Activated naive CD4-positive, alpha-beta T cell treated with anti-CD3 and anti-CD28 coated beads, Interleukin-2, amount 50 U/mL, for 16 hours (primary cell): ENCODE data around the gene PGAM2.

ENCODE experiments used
- DNase-seq: peaks from one replicate; pipeline ENCODE4 v3.0.0-alpha.2; 2020

Gene PGAM2

DNA sequence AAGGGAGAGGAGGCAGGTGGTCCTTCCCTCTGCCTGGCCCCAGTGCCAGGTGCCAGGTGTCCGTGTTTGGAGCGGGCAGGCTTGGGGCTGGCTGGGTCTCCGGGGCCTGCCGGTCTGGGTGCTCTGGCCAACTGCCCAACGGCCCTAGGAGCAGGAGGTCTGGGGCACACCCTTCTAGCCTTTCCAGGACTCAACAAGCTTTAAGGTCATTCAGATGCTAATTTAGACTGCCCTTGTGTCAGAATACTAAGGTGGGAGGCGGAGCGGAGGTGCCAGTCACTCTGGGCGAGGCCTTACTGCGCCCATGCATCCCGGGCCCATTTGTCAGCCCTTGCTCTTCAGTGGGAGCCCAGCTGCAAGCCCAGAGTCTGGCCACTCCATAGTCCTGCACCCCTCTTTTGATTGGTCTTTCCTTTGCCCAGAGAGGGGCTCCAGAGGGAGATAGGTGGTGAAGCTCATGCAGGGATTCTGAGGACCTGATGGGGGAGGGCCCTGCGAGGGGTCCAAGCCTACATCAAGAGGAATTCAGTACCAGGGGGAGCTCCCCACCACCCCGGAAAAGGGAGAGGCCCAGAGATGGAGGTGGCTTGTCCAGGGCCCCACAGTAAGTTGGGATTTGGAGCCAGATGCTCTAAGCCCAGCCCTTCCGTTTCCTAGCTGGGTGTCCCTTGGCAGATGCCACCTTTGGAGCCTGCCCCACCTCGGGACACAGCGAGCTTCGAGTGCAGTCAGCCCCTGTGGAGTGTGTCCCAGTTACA, 1.3 kb downstream of the PGAM2 start:
- peak; percentile 5 for DNase-seq

DNA sequence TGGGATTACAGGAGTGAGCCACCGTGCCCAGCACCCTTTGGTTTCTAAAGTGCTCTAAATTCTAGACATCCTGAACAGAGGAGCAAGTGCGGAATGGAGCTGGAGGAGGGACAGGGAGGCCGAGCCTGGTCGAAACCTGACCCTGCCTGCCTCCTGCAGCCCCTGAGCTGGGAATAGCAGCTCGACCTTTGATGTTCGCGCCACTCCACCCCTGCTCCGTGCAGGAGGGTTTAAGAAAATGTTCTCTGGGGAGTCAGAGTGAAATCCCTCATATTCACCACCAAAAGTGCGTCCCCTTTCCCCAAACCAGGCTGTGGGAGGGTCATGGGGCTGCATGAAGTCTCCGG, 1.8 kb downstream of the PGAM2 start:
- DNase-seq: no peak

DNA sequence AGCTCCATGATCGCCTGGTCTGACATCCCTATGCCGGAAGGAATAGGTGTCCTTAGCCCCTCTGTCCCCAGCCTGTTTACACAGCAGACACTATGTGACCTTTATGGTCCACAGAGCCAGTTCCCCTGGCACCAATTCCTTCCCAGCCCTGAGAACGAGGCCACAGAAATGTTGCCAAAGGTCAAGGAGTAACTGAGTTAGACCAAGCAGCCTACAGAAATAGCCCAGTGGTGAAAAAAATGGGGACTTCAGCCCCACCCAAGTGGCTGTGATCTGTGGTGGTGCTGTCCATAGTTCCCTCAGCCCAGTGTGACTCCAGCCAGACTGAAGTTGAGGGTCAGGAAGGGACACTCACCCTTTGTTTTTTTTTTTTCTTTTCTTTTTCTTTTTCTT, 2.5 kb downstream of the PGAM2 start:
- no peak for DNase-seq

DNA sequence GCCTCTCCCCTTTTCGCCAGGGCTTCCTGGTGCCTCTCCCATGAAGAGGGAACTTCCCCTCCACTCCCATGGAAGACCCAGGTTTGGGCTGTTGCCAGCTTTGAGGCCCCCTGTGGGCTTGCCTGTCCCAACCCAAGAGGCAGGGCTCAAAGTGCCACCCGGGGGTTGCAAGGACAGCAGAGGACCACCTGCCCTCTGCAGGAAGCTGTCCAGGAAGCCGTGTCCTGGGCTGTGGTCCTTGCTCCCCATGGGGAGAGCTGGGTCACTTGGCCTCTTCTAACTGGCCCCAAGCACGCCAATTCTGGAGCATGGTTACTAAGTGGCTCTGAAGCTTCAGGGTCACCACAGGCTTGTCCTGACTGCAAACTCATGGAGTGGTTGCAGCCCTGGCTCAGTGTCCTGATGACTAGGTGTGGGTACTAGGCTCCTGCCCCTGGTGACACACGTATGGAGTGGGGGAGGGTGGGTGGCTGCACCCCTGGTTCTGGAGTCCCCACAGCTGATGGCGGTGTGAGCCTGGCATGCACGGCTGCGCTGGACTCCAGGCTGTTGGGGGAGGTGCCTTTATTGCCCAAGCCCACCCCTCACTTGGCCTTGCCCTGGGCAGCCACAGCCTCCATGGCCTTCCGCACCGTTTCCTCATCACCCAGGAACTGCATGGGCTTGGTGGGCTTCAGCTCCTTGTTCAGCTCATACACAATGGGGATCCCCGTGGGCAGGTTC, 3.0 kb downstream of the PGAM2 start:
- no peak for DNase-seq

DNA sequence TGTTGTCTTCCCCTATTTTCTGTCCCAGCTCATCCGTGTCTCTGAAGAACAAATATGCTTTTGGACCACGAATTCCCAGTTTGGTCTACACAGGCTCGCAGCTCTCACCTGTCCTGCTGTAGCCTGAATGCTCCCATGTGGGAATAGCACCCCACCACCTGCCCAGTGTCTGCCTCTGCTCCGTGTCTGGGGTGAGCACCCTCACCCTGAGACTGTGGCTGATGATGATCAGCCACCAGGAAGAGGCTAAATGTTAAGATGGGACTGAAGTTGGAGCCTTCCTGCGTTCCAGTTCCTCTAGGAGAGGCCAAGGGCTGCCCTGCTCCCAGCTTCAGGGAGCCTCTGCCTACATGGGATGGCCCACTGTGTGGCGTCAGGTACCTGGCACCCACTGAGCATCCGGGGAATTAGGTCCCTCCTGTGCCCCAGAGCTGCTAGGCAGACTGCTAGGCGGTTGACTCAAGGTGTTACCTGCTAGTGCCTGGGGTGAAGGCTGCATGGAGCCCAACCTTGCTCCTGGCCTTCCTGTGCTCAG, 3.7 kb downstream of the PGAM2 start:
- DNase-seq: no peak

DNA sequence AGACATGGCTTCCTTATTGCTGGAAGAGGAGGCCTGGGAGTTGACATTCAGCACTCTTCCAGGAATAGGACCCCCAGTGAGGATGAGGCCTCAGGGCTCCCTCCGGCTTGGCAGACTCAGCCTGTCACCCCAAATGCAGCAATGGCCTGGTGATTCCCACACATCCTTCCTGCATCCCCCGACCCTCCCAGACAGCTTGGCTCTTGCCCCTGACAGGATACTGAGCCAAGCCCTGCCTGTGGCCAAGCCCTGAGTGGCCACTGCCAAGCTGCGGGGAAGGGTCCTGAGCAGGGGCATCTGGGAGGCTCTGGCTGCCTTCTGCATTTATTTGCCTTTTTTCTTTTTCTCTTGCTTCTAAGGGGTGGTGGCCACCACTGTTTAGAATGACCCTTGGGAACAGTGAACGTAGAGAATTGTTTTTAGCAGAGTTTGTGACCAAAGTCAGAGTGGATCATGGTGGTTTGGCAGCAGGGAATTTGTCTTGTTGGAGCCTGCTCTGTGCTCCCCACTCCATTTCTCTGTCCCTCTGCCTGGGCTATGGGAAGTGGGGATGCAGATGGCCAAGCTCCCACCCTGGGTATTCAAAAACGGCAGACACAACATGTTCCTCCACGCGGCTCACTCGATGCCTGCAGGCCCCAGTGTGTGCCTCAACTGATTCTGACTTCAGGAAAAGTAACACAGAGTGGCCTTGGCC, 4.3 kb downstream of the PGAM2 start:
- DNase-seq: no peak

DNA sequence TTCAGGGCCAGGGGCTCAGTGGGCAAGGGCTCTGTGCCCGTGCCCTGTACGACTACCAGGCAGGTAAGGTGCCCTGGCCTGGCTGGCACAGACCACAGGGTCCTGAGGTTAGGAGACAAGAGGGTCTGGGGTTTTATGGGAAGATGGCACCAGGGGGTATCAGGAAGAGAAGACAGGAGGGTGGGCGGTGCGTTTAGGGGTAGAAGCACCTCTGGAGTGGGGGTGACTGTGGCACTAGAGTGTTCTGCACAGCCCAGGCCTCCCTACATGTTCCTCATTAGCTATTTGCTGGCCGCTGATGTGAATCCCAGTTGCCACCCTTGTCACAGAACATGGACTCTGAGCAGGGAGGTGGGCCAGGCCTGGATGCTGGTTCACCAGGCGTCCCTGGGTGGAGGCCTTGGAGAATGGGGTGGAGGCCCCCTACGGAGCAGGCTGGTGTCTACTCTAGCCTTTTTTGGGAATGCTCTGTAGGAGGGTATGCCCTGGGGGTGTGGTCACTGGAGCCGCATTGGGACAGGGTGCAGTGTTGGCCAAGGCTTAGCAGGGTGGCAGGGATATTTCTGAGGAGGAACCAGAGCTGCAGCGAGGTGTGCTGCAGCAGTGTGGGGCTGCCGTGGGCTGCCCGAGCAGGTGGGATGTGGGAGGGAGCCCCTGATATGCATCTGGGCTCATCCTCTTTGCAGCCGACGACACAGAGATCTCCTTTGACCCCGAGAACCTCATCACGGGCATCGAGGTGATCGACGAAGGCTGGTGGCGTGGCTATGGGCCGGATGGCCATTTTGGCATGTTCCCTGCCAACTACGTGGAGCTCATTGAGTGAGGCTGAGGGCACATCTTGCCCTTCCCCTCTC, 5.0 kb downstream of the PGAM2 start:
- DNase-seq: no peak

DNA sequence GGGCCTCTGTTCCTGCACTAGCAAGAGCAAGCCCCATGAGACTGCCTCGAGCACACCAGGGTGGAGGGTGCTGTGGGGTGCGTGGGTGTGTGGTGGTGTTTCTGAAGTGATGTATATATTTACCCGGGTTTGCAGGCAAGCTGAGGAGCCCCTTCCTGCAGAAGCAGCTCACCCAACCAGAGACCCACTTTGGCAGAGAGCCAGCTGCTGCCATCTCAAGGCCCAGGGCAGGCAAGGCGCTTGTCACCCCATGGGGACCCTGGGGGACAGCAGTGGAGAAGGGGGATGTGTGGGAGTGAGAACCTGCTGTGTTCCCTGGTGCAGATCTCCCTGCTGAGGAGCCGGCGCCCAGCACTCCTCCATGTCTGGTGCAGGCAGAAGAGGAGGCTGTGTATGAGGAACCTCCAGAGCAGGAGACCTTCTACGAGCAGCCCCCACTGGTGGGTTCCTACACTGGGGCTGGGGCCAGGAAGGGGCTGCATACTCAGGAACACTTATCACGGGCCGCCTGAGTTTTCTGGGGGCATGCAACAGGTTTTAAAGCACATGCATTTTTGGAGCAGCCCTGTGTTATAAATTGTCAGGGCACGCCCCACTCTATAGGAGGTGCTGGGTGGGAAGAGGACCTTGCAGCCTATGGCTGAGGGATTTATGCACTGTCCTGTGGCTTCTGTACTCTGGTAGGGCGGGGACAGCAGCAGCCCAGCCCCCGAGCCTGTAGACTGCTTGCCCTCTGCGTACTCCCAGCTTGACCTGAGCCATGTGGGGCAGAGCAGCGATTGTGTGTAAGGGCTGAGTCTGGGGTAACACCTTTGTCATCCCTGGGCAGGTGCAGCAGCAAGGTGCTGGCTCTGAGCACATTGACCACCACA, 5.9 kb downstream of the PGAM2 start:
- DNase-seq: no peak

DNA sequence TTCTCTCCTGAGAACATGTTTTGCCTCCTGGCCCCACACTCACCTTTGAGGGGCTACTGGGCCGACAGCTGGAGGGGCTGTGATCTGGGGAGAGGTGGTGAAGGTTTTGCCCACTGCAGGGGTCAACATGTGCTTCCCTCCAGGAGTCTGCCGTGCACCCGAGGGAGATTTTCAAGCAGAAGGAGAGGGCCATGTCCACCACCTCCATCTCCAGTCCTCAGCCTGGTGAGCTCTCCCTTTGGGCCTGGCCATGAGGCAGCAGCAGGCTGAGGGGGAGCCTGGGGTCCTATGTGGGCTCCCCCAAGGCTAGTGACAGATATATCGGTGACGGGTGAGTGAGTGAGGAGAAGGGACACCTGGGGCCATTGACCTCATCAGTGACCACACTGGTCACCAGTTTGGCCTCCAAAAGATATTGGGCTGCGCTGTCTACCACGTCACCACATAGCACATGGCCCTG, 6.6 kb downstream of the PGAM2 start:
- no peak for DNase-seq

DNA sequence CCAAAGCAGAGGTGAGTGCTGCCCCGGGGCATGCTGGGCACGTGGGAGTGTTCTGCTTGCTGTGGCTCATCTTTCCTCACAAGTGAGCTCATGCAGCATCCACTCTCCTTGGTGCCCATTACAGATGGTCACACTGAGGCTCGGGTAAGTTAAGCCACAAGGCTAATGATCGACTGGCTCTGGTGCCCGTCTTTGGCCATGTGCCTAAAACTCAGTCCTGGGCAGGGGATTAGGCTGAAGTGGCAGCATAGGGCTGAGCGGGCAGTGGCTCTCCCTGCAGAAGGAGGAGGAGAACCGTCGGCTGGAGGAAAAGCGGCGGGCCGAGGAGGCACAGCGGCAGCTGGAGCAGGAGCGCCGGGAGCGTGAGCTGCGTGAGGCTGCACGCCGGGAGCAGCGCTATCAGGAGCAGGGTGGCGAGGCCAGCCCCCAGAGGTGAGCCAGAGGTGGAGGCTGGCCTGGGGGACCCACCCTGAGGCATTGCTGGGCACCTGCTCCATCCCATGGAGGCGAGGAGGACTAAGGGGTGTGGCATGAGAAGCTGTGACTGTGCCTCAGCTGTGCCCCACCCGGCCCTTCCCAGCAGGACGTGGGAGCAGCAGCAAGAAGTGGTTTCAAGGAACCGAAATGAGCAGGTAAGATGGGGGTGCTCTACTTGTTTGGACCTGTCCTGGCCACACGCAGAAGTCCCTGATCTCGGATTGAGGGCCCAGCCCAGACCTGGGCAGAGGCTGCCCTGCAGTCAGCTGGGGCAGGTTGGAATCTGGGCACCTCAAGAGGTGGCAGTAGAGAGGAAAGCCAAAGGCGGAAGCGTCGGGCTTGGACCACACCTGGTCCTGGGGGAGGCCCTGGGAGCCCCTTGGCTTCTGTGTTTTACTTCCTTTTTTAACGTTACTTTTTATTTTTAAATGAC, 7.3 kb downstream of the PGAM2 start:
- no peak for DNase-seq

DNA sequence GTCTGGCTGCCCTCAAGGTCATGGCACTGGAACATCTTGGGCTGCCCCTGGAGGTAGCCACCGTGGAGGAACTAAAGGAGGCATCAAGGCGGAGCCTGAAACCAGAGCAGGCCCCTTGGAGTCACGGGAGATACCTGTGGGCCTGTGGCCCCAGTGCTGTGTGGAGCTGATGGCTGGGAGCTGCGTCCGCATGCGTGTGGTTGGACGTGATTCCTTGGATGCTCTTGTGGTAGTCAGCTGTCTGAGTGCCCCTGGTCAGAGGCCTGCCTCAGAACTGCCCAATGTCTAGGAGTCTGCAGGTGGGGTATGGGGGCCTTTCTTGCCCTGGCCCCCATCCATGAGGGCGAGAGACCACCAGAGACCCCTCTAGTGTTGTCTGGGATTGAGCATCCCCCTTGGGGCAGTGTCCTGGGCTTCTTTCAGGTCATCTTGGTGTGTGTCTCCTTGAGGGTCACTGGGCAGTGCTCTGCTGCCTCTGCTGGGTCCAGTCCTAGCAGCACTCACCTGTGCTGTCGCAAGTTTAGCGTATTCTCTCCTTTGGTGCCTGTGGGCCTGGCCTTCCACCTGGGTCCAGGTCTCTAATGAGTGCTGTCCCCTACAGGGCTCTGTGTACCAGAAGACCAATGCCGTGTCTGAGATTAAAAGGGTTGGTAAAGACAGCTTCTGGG, 8.1 kb downstream of the PGAM2 start:
- DNase-seq: no peak

DNA sequence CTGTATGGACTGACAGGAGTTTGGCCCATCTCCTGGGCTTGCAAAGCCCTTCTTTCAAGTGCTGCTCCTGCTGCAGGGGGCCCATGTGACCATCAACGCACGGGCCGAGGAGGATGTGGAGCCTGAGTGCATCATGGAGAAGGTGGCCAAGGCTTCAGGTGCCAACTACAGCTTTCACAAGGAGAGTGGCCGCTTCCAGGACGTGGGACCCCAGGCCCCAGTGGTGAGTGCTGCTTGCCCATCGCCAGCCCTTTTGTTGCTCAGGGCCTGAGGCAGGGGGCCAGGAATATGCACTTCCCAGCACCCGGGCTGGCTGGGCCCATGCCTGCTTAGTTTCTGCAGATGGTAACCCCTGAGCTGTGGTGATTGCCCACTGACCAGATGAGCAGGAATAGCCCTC, 8.7 kb downstream of the PGAM2 start:
- DNase-seq: no peak

DNA sequence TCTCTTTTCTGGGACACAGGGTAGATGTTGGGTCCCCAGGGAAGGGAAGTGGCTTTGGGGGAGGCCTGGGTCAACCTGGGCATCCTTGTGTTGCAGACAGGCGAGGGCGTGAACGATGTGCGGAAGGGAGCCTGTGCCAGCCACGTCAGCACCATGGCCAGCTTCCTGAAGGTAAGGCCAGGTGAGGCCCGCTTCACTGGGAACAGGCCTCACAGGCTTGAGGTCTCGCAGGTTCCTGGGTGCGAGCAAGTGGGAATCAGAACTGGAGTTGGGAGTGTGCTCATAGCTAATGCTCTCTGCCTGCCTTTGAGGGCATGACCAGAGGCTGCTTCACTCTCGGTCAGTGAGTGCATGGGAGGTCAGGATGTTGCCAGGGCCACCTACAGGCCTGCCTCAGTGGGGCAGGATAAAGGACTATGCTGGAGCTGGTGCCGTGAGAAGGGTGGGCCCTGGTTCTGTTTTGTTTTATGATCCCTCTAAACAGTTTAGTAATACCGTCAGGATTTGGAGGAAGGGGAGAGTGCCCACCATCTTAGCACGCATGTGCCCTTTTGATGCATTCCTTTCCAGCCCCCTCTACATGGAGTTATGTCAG, 12.5 kb downstream of the PGAM2 start:
- DNase-seq: no peak

DNA sequence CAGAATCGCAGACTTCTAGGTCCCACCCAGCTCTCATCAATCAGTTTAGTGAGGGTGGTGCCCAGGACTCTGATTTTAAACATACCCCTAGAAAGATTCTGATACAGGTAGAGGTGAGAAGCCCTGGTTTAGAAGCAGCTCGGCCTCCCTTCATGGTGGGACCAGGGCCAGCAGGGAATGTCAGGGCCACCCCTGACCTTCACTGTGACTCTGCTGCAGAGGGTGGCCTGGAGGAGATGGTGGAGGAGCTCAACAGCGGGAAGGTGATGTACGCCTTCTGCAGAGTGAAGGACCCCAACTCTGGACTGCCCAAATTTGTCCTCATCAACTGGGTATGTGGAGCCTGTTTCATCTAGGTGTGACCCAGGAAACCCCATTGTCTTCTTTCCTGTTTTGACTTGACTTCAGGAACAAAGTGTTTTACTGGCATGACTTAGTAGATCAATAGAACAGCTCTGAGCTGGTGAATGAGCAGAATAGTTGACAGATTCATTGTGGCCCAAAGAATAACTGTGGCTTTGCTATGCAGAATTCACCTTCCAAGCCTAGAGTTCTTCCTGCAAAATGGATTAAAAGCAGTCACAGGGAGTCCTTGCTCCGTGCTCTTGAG, 13.7 kb downstream of the PGAM2 start:
- no peak for DNase-seq

DNA sequence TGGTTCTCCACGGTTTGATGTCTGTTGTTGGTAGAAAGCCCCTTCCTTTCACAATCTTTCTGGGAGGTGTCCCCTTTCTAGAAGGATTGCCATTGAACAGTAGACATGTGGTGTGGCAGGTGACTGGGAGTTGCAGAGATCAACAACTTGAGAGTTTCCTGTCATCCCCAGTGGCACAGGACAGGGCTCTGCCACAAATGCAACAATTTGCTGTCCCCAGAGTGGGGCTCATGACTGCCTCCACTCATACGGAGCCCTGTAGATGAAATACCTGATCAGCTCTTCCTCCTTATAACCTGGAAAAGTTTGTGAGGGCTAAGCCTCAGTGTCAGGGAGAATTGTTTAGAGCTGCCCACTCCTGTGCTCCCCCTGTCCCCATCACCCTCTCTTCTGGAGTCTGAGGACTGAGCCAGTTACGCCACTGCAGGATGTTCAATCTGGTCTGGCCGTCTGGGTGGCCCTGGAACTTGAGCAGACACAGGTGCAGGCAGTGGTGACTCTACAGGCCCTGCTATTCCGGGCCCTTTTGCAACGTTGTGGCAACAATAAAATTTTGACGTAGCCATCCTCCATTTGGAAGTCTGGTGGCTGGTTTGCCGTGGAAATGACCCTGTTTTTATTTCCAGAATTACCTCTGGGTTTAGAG, 14.3 kb downstream of the PGAM2 start:
- no peak for DNase-seq

DNA sequence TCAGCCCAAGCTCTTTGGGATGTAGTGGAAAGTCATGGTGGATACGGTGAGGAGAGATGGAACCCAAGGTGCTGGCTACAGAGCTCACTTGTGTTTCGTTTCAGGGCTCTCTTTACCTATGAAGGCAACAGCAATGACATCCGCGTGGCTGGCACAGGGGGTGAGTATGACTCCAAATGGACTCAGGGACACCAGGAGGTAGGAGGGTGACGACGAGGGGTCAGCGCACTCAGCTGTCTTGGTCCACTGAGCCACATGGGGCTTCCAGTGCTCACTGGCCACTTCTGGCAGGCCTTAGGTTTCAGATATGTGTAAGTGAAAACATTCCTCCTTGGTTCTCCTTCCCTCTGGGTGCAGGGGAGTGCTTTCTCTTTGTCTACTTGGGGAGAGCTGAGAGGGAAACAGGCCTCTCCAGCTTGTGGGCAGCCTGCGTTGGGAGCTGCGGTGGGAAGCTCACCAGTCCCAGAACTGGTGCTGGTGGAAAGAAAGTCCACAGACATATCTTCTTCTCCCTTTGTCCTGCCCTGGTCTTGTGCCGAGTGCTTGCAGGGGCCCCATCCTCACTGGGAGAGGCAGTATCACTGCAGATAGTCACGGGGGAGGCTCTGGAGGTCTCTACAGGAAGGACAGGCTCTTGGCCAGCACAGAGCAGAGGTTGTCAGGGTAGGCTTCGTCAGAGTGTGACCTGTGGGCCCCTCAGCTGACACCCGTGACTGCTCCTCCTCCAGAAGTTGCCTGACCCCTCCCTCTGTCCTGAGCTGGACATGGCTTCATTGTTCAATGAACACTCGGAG, 15.0 kb downstream of the PGAM2 start:
- DNase-seq: no peak

DNA sequence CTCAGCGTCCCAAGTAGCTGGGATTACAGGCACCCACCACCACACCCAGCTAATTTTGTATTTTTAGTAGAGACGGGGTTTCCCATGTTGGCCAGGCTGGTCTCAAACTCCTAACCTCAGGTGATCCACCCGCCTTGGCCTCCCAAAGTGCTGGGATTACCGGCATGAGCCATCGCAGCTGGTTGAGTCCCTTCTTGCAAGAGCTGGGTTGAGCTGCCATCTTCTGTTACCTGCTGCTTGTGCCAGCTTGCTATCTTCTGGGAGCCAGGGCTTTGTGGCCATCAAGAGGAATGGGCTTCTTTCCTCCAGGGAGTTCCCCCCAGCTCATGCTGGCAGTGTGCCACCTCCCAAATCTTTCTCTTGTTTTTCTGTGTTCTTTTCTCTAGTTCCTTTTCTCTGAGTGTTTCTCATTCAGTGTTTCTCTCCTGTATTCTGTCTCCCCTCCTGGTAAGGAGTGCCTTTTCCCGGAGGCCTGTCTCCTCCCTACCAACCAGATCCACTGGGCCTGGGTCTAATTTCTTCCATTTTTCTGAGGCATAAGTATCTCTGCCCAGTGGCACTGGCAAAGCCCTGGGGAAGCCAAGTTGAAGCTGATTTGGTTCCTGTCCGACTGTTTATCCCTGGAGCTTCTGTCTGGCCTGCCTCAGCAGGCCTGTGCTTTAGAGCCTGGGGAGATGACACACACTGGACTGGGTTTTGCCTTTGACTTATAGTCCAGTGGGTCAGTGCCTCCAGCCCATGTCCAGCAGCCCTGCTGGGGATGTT, 17.2 kb downstream of the PGAM2 start:
- no peak for DNase-seq
